Measurements from ENCODE around the gene SLC17A5. TPM values are rescaled to one million over a fixed set of nuclear protein-coding genes. Genes with fewer than 3 reads are reported as not detected.

Gene SLC17A5
- total RNA-seq, 4 donors from 2014 or later: 15.0 to 17.9 (median 16.2) TPM

DNA sequence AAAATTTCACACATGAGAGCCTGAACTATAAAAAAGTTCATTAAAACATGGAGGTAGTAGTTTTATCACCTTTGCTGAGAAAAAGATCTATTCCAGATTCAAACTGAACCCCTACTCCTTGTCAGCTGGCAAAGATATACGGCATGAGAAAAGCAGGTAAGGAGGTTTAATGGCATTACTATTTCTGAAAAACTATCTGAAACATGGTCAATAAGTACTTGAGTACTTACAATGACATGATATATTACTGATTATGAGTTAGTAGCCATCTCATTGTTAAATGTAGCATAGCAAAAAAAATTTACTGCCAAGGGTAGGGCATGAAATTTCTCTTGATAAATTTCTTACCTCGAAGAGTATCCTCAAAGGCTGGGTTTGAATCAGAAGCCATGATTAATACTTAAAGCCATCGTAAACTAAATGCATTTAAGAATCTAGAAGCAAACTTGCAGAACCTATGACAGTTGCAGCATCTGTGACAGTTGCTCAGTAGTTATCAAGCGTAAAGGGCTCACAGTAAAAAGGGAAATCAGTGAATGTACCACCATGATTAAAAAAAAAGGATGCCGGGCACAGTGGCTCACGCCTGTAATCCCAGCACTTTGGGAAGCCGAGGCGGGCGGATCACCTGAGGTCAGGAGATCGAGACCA, 8.7 kb downstream of the SLC17A5 start:
- H3K4me3 ChIP-seq: peak overlapping the region; percentile 40 to 56 (median 46)
- intact Hi-C loops (cut with DNase I): no loop called here
- H3K36me3 ChIP-seq: peaks cover 0 to 35% (median 27%) of the 10 kb centered on the region in 4 donors
- DNase-seq (ENCODE audit: extremely low spot score): no peak
- no peaks in the 10 kb centered on the region for H3K27me3 ChIP-seq
- WGBS: 50% methylated on average over 10 of the region's 10 CpGs
- H3K9me3 ChIP-seq: no peaks in the 10 kb centered on the region
- peaks cover 0 to 11% (median 5%) of the 10 kb centered on the region in 4 donors for H3K4me1 ChIP-seq
- TF ChIP-seq, protein P1, sequence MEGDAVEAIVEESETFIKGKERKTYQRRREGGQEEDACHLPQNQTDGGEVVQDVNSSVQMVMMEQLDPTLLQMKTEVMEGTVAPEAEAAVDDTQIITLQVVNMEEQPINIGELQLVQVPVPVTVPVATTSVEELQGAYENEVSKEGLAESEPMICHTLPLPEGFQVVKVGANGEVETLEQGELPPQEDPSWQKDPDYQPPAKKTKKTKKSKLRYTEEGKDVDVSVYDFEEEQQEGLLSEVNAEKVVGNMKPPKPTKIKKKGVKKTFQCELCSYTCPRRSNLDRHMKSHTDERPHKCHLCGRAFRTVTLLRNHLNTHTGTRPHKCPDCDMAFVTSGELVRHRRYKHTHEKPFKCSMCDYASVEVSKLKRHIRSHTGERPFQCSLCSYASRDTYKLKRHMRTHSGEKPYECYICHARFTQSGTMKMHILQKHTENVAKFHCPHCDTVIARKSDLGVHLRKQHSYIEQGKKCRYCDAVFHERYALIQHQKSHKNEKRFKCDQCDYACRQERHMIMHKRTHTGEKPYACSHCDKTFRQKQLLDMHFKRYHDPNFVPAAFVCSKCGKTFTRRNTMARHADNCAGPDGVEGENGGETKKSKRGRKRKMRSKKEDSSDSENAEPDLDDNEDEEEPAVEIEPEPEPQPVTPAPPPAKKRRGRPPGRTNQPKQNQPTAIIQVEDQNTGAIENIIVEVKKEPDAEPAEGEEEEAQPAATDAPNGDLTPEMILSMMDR (IDR thresholded peaks at IDR 0.05): no peak
- H3K27ac ChIP-seq (replicated peaks in 1 of 4): peak overlapping the region in 1 of 4 donors; percentile 31

- Histone ChIP-seq H3K27ac (replicated peaks in 1 of 4) (no peak overlapping the region), H3K4me1 (peaks cover 0 to 11% (median 5%) of the 10 kb centered on the region in 4 donors), H3K36me3 (peaks cover 0 to 35% (median 26%) of the 10 kb centered on the region in 4 donors), H3K9me3 (no peaks in the 10 kb centered on the region), H3K27me3 (no peaks in the 10 kb centered on the region), H3K4me3 (no peak overlapping the region)
- WGBS: 86% methylated on average over 2 of the region's 2 CpGs
- intact Hi-C loops (cut with DNase I): no loop called here
- TF ChIP-seq POLR2AphosphoS5 (IDR thresholded peaks at IDR 0.05): no peak
- no peak for TF ChIP-seq POLR2A (IDR thresholded peaks at IDR 0.05; ENCODE audit: low read depth)
- TF ChIP-seq EP300 (IDR thresholded peaks at IDR 0.05): no peak
- TF ChIP-seq, protein P1 (IDR thresholded peaks at IDR 0.05): no peak
- DNase-seq (ENCODE audit: extremely low spot score): no peak
Measured at GRCh38 chr6:73644030-73644429, 9.8 kb downstream of the SLC17A5 start.

DNA sequence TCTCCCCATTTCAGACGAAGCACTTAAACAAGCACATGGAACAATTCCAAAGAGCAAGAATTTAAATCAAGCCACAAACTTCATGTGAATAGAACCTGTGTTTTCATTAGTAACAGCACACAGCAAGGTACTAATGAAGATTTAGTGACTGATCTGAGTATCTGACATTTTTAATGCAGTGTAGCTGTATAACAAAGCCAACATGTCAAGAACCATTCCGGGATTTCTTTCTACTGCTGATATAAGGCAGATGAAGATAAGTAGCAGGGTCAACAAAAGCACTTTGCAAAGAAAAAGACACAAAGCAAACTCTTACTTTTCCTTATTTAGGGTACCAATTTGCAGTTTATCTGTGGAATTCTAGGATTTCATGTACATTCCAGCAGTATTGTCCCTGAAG, 11.3 kb downstream of the SLC17A5 start:
- no peak overlapping the region for H3K27ac ChIP-seq (replicated peaks in 1 of 4)
- H3K27me3 ChIP-seq: no peaks in the 10 kb centered on the region
- no peak overlapping the region for H3K4me3 ChIP-seq
- intact Hi-C loops (cut with DNase I): no loop called here
- DNase-seq (ENCODE audit: extremely low spot score): no peak
- TF ChIP-seq, protein P1 (IDR thresholded peaks at IDR 0.05): no peak
- TF ChIP-seq EP300 (IDR thresholded peaks at IDR 0.05) (no peak), POLR2AphosphoS5 (IDR thresholded peaks at IDR 0.05) (no peak), POLR2A (IDR thresholded peaks at IDR 0.05; ENCODE audit: low read depth) (no peak)
- H3K9me3 ChIP-seq: no peaks in the 10 kb centered on the region
- H3K36me3 ChIP-seq: peaks cover 0 to 47% (median 26%) of the 10 kb centered on the region in 4 donors
- peaks cover 0 to 11% (median 5%) of the 10 kb centered on the region in 4 donors for H3K4me1 ChIP-seq
- 67% methylated on average over 2 of the region's 2 CpGs for WGBS

- H3K36me3 ChIP-seq: peaks cover 0 to 69% (median 44%) of the 10 kb centered on the region in 4 donors
- H3K27ac ChIP-seq (replicated peaks in 1 of 4): no peak overlapping the region
- DNase-seq (ENCODE audit: extremely low spot score): no peak
- H3K4me3 ChIP-seq: no peak overlapping the region
- intact Hi-C loops (cut with DNase I): no loop called here
- H3K9me3 ChIP-seq: no peaks in the 10 kb centered on the region
- TF ChIP-seq POLR2A (IDR thresholded peaks at IDR 0.05; ENCODE audit: low read depth): no peak
- no peak for TF ChIP-seq POLR2AphosphoS5 (IDR thresholded peaks at IDR 0.05)
- TF ChIP-seq EP300 (IDR thresholded peaks at IDR 0.05): no peak
- TF ChIP-seq, protein P1 (IDR thresholded peaks at IDR 0.05): no peak
- 94% methylated on average over 1 of the region's 1 CpG for WGBS
- H3K27me3 ChIP-seq: no peaks in the 10 kb centered on the region
- peaks cover 0 to 6% (median 3%) of the 10 kb centered on the region in 4 donors for H3K4me1 ChIP-seq
Measured at GRCh38 chr6:73640179-73640750, 13.5 kb downstream of the SLC17A5 start.

Data from esophagus muscularis mucosa (tissue), 4 donors.